GM19043 (cell line): Measurements from ENCODE around the gene ZNF20.
"Not testable (repeated sequence)": the region's sequence is repeated elsewhere in the genome, so short reads cannot be mapped to it uniquely, and the experiment has no call there.

ENCODE experiments used
- ATAC-seq: cut with Tn5 transposase; IDR thresholded peaks from one replicate; pipeline ENCODE4 v1.9.1; 2021; ENCODE audit warnings: low read depth; ENCODE audit not compliant: unreplicated experiment

The ZNF20 gene

DNA sequence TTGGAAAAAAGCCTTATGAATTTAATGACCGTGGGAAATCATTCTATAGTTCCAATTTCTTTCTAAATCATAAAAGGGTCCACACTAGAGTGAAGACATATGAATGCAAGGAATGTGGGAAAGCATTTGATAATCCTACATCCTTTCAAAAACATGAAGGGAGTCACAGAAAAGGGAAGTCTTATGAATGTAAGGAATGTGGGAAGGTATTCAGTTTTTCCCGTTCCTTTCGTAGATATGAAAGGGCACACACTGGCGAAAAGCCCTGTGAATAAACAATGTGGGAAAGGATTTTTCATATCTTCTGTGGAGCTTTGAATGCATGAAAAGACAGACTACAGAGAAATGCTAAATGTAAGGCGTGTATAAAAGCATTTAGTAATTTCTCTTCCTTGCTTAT lies 27.0 kb downstream of the ZNF20 start:
- no peak for ATAC-seq

DNA sequence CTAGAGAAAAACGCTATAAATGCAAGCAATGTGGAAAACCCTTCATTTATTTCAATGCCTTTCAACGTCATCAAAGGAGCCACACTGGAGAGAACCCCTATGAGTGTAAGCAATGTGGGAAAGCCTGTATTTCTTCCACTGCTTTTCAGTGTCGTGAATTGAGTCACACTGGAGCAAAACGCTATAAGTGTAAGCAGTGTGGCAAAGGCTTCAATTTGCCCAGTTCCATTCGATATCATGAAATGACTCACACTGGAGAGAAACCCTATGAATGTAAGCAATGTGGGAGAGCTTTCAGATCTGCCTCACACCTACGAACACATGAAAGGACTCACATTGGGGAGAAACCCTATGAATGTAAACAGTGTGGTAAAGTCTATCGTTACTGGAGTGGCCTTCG lies 27.4 kb downstream of the ZNF20 start:
- ATAC-seq = no peak

DNA sequence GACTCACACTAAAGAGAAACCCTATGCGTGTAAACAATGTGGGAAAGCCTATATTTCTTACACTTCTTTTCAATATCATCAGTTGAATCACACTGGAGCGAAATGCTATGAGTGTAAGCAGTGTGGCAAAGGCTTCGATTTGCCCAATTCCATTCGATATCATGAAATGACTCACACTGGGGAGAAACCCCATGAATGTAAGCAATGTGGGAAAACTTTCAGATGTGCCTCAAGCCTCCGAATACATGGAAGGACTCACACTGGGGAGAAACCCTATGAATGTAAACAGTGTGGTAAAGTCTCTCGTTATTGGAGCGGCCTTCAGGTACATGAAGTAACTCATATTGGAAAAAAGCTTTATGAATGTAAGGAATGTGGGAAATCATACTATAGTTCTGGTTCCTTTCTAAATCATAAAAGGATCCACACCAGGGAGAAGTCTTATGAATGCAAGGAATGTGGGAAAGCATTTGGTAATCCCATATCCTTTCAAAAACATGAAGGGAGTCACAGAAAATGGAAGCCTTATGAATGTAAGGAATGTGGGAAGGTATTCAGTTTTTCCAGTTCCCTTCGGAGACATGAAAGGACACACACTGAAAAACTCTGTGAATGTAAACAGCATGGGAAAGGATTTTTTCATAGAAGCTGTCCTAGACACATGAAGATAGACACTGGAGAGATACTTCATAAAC lies 28.1 kb downstream of the ZNF20 start:
- no peak for ATAC-seq

DNA sequence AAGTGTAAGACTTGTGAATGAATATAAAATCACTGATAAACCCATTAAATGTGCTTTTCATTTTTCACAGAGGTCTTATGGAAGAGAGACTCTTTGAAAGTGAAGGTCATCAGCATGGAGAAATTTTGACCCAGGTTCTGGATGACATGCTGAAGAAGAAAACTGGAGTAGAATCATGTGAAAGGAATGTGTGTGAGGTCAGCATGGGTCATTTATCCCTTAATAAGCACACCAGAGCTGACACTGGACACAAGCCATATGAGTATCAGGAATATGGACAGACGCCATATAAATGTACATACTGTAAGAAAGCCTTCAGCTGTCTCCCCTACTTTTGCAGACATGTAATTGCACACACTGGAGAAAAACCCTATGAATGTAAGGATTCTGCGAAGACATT lies 29.0 kb downstream of the ZNF20 start:
- ATAC-seq = no peak

DNA sequence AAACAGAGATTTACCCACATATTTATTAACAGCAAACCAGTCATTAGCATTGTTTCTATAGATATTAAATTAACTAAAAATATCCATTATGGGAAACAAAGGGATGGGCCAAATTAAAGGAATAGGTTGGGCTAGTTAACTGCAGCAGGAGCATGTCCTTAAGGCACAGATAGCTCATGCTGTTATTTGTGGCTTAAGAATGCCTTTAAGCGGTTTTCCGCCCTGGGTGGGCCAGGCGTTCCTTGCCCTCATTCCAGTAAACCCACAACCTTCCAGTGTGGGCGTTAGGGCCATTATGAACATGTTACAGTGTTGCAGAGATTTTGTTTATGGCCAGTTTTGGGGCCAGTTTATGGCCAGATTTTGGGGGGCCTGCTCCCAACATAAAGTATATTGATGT lies 36.2 kb downstream of the ZNF20 start:
- not testable (repeated sequence) for ATAC-seq

DNA sequence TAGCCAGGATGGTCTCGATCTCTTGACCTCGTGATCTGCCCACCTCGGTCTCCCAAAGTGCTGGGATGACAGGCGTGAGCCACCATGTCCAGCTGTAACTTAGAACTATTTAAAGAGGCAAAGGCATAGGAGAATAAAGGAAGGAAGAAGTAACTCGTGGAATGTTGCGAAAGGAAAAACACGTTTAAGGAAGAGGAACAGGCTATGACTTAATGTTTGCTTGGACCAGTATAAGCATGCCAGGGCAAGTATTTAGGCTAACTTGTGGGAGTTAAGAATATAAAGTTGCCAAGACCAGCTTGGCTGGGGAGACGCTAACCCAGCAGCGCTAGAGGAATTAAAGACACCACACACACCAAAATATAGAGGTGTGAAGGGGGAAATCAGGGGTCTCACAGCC lies 42.1 kb downstream of the ZNF20 start:
- ATAC-seq = no peak

DNA sequence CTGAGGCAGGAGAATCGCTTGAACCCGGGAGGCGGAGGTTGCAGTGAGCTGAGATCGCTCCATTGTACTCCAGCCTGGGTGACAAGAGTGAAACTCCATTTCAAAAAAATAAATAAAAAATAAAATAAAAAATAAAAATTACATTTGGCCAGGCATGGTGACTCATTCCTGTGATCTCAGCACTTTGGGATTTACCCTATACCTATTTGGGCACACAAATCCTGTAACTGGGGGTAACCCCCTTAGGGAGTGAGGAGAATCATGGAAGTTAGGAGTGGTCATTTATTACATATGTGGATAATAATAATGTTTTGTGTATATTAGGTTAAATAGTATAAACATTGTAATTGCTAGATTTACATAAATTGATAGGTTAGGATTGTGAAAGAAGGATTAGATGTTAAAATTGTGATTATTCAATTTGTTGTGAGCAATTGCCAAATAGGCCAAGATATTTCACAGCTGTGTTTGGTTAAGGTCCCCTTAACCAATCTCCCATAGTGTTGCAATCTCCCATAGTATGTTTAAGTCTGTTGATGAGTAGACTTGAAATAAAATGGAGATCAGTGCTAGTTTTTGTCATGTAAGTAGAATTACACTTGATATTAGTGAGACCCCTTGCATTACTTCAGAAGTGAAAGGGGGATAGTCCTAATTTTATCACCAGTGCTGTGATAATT lies 44.9 kb downstream of the ZNF20 start:
- ATAC-seq = no peak

DNA sequence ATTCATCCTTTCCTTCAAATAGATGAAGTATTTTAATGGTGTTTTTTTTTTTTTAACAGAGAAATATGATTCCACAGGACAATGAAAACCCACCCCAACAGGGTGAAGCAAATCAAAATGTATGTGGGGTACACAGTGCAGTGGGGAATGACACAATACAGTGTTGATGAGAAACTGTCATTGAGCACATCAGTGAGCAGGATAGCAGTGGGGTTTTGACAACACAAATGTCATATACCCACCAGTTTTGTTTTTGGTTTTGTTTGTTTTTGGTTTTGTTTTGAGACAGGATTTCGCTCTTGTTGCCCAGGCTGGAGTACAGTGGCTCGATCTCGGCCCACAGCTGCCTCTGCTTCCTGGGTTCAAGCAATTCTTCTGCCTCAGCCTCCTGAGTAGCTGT lies 46.4 kb downstream of the ZNF20 start:
- no peak for ATAC-seq

DNA sequence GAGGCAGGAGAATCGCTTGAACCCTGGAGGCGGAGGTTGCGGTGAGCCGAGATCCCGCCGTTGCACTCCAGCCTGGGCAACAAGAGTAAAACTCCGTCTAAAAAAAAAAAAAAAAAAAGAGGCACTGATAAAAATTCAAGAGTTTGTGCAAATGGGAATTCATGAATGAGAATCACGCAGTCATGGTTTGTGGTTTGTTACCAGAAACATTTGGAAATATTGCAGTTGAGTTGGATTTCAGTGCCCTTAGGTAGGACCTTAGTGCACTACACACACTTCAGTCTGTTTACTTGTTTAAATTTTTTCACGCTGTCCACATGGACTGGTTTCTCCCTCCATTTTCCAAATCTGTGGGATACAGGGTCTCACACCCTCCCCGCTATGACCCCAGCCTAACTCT lies 47.2 kb downstream of the ZNF20 start:
- no peak for ATAC-seq

DNA sequence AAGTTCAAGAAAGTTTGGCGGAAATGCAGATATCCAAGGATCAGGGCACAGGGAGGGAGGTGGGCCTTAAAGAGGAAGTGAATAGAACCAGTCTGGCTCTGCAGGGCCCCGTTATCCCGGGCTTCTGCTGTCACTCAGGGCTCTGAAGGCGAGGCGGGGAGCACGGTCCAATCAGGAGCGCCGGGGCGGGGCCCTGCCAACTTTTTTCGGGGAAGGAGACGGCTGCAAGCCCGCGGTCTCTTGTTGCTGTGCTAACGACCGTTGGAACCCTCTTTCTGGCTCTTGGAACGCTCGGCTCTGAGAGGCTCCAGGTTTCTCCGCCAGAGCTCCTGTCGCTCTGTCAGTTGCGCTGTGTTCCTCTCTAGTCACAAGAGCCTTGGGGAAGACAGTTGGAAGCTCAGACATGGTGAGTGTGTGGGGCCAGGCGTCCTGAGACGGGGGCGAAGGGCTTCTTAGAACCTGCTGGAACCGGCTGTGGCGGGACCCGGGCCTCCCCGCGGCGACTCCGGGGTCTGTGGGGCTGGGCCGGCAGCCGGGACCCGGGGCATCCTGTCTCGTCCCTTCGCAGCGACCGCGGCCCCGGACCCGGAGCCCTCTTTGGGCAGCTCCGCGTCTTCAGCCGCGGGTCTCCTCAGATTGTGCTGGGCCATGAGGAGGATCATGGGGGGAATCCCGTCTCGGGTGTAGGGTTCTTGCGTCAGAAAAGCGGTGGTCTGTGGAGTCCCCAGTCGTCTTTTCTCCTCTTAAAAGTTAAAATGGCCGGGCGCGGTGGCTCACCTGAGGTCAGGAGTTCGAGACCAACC lies 47.9 kb downstream of the ZNF20 start:
- no peak for ATAC-seq

DNA sequence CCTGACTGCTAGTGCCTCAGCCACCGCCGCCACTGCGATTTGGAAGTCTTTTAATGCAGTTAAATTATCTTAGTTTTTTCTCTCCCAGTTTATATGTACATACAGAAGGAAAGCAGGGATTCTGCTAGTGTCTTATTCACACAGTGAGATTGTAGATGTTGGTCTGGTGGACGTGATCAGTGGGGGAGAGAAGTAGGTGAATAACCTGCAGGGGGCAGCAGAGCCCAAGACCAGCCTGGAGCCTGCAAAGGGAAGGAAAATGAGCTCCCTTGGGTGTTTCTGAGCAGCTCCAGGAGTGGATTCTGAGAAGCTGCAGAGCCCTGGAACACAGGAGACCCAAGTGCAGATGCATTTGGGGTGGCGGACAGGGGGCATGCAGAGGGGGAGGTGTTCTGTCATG lies 49.3 kb downstream of the ZNF20 start:
- ATAC-seq = no peak

DNA sequence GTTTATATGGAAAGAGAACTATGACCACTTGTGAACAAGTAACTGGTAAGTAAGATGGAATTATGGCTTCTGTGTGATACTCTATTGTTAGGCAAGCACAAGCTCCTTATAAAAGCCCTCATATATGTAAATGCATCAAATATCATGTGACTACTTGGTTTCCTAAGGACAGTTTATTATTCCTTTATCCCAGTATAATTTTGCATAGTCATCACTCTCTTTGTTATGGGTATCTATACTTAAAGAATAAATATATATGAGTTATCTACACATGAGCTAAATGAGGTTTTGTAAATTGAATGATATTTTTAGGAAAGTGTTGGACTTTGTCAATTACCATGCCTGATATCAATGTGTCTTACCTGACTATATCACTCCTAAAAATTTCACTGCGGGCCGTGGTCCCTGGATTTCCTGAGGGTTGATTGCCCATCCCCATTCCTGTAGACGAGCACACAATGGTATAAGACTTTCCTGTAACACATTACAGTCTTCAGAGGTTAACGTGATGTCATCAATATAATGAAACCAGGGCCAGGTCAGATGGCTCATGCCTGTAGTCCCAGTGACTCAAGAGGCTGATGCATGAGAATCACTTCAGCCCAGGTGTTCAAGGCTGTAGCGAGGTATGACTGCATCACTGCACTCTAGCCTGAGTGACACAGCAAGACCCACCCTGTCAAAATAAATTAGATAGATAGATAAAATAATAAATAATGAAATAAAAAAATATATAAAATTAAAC lies 54.9 kb downstream of the ZNF20 start:
- no peak for ATAC-seq

DNA sequence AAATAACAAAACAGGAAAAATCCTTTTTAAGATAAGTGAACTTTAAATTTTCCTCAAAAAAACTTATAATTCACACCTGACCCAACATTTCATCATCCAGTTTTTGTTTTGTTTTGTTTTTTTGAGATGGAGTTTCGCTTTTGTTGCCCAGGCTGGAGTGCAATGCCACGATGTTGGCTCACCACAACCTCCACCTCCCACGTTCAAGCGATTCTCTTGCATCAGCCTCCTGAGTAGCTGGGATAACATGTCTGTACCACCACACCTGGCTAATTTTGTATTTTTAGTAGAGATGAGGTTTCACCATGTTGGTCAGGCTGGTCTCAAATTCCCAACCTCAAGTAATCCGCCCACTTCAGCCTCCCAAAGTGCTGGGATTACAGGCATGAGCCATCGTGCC lies 56.8 kb downstream of the ZNF20 start:
- ATAC-seq = not testable (repeated sequence)
